H54 (cell line): ENCODE results near the gene BTBD16.

Source experiments
- DNase-seq: peaks from one replicate; pipeline ENCODE4 v3.0.0; 2011; ENCODE audit warnings: low spot score, mixed read lengths; ENCODE audit not compliant: insufficient read length
- FAIRE-seq: peaks from 3 replicates; lab custom pipeline; 2011; peaks lifted over from hg19 to GRCh38; lab: Jason Lieb, UNC
- POLR2A ChIP-seq: IDR thresholded peaks from 2 replicates; pipeline ENCODE4 v1.6.1; 2011; ENCODE audit warnings: low read depth, mild to moderate bottlenecking, low read length

Gene BTBD16

GRCh38 chr10:122349758-122350369 is 78.8 kb downstream of the BTBD16 start:
- FAIRE-seq = no peak
- DNase-seq = no peak

GRCh38 chr10:122350893-122351292 is 79.8 kb downstream of the BTBD16 start:
- TF ChIP-seq POLR2A = no peak
- DNase-seq (no peak), FAIRE-seq (no peak)

More at GRCh38 chr10:122349758-122350369, 78.8 kb downstream of the BTBD16 start:
- TF ChIP-seq POLR2A = no peak

- FAIRE-seq (no peak), DNase-seq (no peak)
- no peak for TF ChIP-seq POLR2A
These were observed 81.9 kb downstream of the BTBD16 start for GRCh38 chr10:122352817-122353525.

- no peak for DNase-seq
- FAIRE-seq = no peak
- no peak for TF ChIP-seq POLR2A
These were observed 83.3 kb downstream of the BTBD16 start for GRCh38 chr10:122354383-122354782.

- DNase-seq (no peak), FAIRE-seq (no peak)
These were observed 86.6 kb downstream of the BTBD16 start for GRCh38 chr10:122357685-122358084.

DNA sequence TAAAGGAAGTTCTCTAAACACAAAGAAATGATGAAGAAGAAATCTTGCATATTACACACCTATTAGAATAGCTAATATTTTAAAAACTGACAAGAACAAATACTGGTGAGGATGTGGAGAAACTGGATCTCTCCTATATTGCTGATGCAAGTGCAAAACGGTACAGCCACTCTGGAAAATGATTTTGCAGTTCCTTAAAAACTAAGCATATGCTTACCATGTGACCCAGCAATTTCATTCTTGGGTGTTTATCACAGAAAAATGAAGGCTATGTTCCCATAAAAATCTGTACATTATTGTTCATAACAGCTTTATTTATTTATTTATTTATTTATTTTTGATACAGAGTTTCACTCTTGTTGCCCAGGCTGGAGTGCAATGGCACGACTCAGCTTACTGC is 88.5 kb downstream of the BTBD16 start:
- DNase-seq = no peak
- no peak for TF ChIP-seq POLR2A
- FAIRE-seq = no peak

More at GRCh38 chr10:122357685-122358084, 86.6 kb downstream of the BTBD16 start:
- TF ChIP-seq POLR2A = no peak

DNA sequence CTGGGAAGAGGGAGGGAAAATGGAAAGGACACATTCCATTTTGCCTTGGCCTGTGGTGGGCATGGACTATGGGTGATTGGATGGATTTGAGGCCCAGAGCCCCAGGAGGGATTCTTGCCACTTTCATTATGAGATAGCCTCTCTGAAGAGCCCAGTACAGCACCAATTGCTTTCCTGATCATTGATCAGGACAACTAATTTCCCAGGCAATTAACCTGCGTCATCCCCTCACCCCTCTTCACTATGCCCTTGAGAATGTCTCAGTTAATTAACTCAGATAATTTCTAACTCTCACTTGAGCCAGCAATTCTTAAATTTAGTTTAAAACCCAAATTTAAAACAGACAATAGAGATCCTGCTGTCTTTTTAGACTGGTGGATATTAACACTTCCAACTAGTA is 90.0 kb downstream of the BTBD16 start:
- no peak for TF ChIP-seq POLR2A
- DNase-seq = no peak
- no peak for FAIRE-seq

GRCh38 chr10:122362031-122362592 is 91.0 kb downstream of the BTBD16 start:
- TF ChIP-seq POLR2A = no peak
- no peak for FAIRE-seq
- no peak for DNase-seq

GRCh38 chr10:122362621-122363020 is 91.5 kb downstream of the BTBD16 start:
- DNase-seq (no peak), FAIRE-seq (no peak)
- TF ChIP-seq POLR2A = no peak

DNA sequence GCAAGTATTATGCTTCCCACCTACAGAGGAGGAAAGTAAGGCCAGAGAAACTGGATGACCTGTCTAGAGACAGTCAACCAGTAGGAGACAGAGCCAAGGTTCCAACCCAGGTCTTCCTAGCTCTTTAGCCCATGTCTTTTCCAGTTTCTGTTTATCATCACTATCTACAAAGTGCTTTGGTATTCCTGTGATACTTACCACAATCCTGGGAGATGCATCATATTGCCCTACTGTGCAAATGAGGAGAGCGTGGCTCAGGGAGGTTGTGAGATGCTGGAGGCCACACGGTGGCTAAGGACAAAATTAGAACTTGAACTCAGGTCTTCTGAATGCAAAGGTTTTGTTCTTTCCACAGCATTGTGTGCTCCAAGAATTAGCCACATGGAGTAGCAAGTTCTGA is 92.2 kb downstream of the BTBD16 start:
- TF ChIP-seq POLR2A = no peak
- no peak for DNase-seq
- FAIRE-seq = no peak

DNA sequence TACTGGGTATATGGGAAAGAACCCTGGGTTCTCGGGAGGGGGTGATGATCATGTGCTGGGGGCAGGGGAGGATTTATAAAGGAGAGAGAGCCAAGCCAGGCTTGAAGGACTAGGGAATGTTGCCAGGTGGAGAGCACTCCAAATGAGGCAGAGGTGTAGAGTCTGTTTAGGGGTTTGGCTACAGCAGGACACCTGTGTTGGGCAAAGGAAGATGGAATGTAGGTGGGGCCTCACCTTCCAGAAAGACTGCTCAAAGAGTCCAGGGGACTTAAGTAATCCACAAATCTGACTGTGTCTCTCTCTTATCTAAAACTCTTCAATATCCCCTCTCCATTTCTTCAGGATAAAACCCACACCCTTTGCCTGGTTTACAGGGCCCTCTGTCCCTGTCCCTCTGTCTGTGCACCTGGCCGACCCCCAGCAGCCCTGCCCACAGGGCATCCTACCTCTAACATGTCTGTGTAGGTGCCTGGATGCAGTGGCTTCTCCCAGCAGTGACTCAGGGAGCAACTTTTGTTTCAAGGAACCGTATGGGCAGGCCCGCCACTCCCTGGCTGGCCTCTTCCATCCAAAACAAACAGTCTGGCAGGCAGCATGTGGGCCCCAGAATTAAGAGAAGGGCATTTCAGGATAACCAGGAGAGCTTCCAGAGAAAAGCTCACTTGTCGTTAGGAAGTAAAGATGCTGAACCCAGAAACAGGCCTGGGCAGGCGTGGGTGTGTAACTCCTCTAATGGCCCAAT is 92.8 kb downstream of the BTBD16 start:
- no peak for DNase-seq
- TF ChIP-seq POLR2A = no peak
- no peak for FAIRE-seq

GRCh38 chr10:122368502-122369254 is 97.6 kb downstream of the BTBD16 start:
- DNase-seq (no peak), FAIRE-seq (no peak)
- no peak for TF ChIP-seq POLR2A

DNA sequence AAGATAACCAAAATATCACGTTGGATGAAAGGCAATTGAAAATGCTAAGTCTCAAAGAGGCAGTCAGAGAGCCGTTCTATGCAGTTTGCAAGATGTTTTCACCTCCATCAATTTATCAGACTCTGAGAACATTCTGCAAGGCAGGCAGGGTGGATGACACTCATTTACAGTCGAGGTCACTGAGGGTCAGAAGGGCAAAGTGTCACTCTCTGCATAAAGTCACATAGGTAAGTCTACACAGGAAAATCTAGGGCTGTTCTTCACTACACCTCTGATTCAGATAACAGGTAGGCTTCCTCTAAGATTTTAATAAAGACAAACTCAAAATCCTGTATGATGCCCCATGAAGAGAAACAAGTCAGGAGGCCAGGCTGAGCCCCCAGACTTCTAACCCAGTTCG is 102.0 kb downstream of the BTBD16 start:
- FAIRE-seq = no peak

DNA sequence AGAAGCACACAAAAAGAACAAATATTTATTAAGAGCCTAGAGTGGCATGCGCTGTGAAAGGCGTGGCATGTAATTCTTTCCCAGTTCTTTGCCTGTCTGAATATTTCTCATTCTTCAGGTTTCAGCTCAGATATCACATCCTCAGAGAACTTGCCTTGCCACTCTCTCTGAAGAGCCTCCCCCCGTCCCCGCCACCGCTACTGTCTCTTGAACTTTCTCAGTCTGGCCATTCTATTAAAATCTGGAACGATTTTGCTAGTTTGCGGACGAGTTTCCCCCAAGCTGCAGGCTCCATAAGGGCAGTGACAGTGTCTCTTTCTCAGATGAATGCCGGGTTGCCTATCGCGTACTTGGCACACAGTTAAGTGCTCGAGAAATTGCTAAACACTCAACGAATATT is 102.6 kb downstream of the BTBD16 start:
- no peak for TF ChIP-seq POLR2A
- no peak for DNase-seq
- no peak for FAIRE-seq

More for the DNA sequence above, 102.0 kb downstream of the BTBD16 start:
- no peak for TF ChIP-seq POLR2A
- no peak for DNase-seq
